Measurements from ENCODE around the gene FAM180A. TPM values are rescaled to one million over a fixed set of nuclear protein-coding genes. Genes with fewer than 3 reads are reported as not detected.

The FAM180A gene
- total and polyA plus RNA-seq, 10 of the 15 experiments (the other 5 are each of a cell fraction or from before 2014, with no cell fraction given) = not detected

GRCh38 chr7:135706038-135706742 lies 42.4 kb downstream of the FAM180A start:
- H3K79me2 ChIP-seq (ENCODE audit: control insufficient read depth, insufficient read depth, low read length) = no peaks in the 10 kb centered on the region
- ChIA-PET RAD21 (ENCODE audit: unreplicated experiment) (no interaction called here), CTCF (interaction anchor here (1.1 kb wide), 1 partner anchor 409 kb away, joined by 3 read pairs; no protein-coding TSS in a partner anchor), POLR2A (no interaction called here), SMC1A (ENCODE audit: uncharacterized antibody, unreplicated experiment) (no interaction called here)
- no peak for ATAC-seq
- no TSS peak for BruUV-seq (replicated peaks)
- no peak overlapping the region for H3K4me3 ChIP-seq
- FAIRE-seq = no peak
- no peaks in the 10 kb centered on the region for H3K9me3 ChIP-seq (replicated peaks; ENCODE audit: control insufficient read depth, insufficient read depth, low read length)
- no peak for TF ChIP-seq PKNOX1 (IDR thresholded peaks at IDR 0.05)
- no peak for TF ChIP-seq RELA (IDR thresholded peaks at IDR 0.05; ENCODE audit: borderline replicate concordance, partially characterized antibody)
- TF ChIP-seq MYB (IDR thresholded peaks at IDR 0.05; ENCODE audit: borderline replicate concordance, low read depth, low read length) = no peak
- TF ChIP-seq HDGF (IDR thresholded peaks at IDR 0.05) = no peak
- no peak for TF ChIP-seq NBN (IDR thresholded peaks at IDR 0.05)
- no peak for TF ChIP-seq GATAD2B (conservative IDR thresholded peaks at IDR 0.05; ENCODE audit: low read depth)
- no peak for TF ChIP-seq E2F8 (IDR thresholded peaks at IDR 0.05; ENCODE audit: low read depth, partially characterized antibody)
- no peak for TF ChIP-seq MTA3 (IDR thresholded peaks at IDR 0.05; ENCODE audit: borderline replicate concordance, low read length)
- no peak for TF ChIP-seq SMC3 (IDR thresholded peaks at IDR 0.05; ENCODE audit: borderline replicate concordance, low read length)
- 66% methylated on average over 20 of the region's 20 CpGs for WGBS (ENCODE audit: insufficient coverage, insufficient replicate concordance, low lambda C conversion rate, missing lambda C conversion rate)
- H3K4me1 ChIP-seq (ENCODE audit: control insufficient read depth, insufficient read depth, low read length) = no peaks in the 10 kb centered on the region
- no peak overlapping the region for H3K27ac ChIP-seq (ENCODE audit: control insufficient read depth, insufficient read depth)
- no peaks in the 10 kb centered on the region for H3K36me3 ChIP-seq (ENCODE audit: control insufficient read depth in 2 of 2, insufficient read depth in 2 of 2, low read length in 1 of 2)
- no peaks in the 10 kb centered on the region for H3K27me3 ChIP-seq (replicated peaks in 1 of 2; ENCODE audit: control insufficient read depth in 2 of 2, insufficient read depth in 2 of 2, low read length in 1 of 2)
- H3K9ac ChIP-seq (ENCODE audit: control insufficient read depth, insufficient read depth, low read length) = no peak overlapping the region
- intact Hi-C loops (cut with micrococcal nuclease; ENCODE audit: unreplicated experiment) (no loop called here), in situ Hi-C loops (cut with MboI) (no loop called here)
- H4K20me1 ChIP-seq (ENCODE audit: control insufficient read depth, insufficient read depth) = no peaks in the 10 kb centered on the region
- no peak overlapping the region for H3K4me2 ChIP-seq (ENCODE audit: control insufficient read depth, insufficient read depth)
- no peak overlapping the region for H2AFZ ChIP-seq (ENCODE audit: control insufficient read depth, low read depth, low read length)
- DNase-seq (ENCODE audit: low read depth, low spot score) = no peak

All from GM12878 (cell line).